Measurements from ENCODE around the gene PIEZO1.

DNA sequence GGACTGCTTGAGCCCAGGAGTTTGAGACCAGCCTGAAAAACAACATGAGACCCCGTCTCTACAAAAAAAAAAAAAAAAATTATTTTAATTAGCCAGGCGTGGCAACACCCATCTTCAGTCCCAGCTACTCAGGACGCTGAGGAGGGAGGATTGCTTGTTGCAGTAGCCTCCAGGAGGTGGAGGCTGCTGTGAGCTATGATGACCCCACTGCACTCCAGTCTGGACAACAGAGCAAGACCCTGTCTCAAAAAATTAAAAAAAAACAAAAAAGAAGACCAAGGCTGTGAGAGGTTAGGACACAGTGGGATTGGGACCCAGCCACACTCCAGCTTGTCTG, 97.4 kb downstream of the PIEZO1 start:
- TF ChIP-seq, protein P1, sequence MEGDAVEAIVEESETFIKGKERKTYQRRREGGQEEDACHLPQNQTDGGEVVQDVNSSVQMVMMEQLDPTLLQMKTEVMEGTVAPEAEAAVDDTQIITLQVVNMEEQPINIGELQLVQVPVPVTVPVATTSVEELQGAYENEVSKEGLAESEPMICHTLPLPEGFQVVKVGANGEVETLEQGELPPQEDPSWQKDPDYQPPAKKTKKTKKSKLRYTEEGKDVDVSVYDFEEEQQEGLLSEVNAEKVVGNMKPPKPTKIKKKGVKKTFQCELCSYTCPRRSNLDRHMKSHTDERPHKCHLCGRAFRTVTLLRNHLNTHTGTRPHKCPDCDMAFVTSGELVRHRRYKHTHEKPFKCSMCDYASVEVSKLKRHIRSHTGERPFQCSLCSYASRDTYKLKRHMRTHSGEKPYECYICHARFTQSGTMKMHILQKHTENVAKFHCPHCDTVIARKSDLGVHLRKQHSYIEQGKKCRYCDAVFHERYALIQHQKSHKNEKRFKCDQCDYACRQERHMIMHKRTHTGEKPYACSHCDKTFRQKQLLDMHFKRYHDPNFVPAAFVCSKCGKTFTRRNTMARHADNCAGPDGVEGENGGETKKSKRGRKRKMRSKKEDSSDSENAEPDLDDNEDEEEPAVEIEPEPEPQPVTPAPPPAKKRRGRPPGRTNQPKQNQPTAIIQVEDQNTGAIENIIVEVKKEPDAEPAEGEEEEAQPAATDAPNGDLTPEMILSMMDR (IDR thresholded peaks at IDR 0.05), result no peak
- no peak for TF ChIP-seq POLR2A (IDR thresholded peaks at IDR 0.05)

All from right lobe of liver (tissue), 4 donors.